Lower leg skin (tissue), 4 donors: Measurements from ENCODE around the gene ATP8A2. TPM values are rescaled to one million over a fixed set of nuclear protein-coding genes. Genes with fewer than 3 reads are reported as not detected.

Experiments used
- DNase-seq, 2 donors: peaks; one replicate each; pipeline ENCODE4 v3.0.0-alpha.2; 2019; ENCODE audit warnings: low spot score in 2 of 2
- H3K4me3 ChIP-seq: fragments of 200-600 bp; sonication (generic); 2 replicates; pipeline ENCODE4 v1.5.1; 2017; ENCODE audit warnings: mild to moderate bottlenecking, low read depth; ENCODE audit not compliant: poor library complexity, severe bottlenecking
- POLR2A ChIP-seq, 2 donors: fragments of 450-650 bp; IDR thresholded peaks; one replicate each; pipeline ENCODE4 v1.6.1; 2016 to 2017; ENCODE audit warnings: antibody characterized with exemption in 2 of 2, mild to moderate bottlenecking in 1 of 2, moderate library complexity in 1 of 2
- WGBS, 2 donors: methylation state at CpG; one replicate each; pipeline ENCODE4 v1.1.5; 2018; 5-methylcytosine and 5-hydroxymethylcytosine counted together
- intact Hi-C: fragments of 100-400 bp; cut with DNase I; formaldehyde crosslinking; loops from one replicate; pipeline ENCODE4 v1.15.0; 2023; ENCODE audit warnings: low total_unique reads
- total RNA-seq, 4 donors: library from RNA; depleted of rRNA; stranded (reverse); fragments of >200 nt; gene quantifications; one replicate each; pipeline ENCODE4 v1.1.0, GENCODE V29; 2016
- TF ChIP-seq, protein P1 (sequence below), 3 donors: fragments of 450-650 bp; IDR thresholded peaks; one replicate each; pipeline ENCODE4 v1.5.1; 2016; ENCODE audit warnings: antibody characterized with exemption in 3 of 3, mild to moderate bottlenecking in 3 of 3, moderate library complexity in 2 of 3

Gene ATP8A2
- total RNA-seq, 4 donors from 2014 or later, result 0.05 to 0.23 TPM; not detected in 2

DNA sequence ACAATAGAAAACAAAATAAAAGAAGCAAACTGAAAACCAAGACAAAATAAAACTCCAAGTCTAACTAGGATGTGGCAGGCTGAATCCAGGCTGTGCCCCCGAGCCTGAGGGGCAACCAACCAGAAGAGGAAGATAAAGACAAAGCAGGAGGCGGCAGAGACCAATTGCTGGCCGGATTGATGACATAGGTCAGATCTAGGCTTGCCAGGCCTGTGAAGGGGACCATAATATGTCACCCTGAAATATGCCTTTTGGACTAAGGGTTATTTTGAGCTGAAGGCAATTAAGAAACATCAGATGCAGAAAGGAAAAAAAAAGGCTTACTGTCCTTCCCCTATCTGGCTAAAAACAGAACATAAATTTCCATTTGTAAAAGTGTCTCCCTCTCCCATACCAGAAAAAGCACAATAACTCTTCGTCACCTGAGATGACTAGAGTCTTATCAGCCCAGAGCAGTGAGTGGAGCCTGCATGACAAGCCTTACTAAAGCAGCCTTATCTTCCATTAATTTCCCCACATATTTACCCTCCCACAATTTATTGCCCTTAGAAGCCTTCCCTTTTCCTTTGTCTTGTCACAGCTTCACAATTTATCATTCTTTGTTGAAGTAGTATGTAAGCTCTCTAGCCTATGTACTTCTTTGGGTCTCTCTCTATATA lies 22.8 kb downstream of the ATP8A2 start:
- intact Hi-C loops, result no loop called here
- TF ChIP-seq POLR2A (IDR thresholded peaks at IDR 0.05), result no peak
- TF ChIP-seq, protein P1, sequence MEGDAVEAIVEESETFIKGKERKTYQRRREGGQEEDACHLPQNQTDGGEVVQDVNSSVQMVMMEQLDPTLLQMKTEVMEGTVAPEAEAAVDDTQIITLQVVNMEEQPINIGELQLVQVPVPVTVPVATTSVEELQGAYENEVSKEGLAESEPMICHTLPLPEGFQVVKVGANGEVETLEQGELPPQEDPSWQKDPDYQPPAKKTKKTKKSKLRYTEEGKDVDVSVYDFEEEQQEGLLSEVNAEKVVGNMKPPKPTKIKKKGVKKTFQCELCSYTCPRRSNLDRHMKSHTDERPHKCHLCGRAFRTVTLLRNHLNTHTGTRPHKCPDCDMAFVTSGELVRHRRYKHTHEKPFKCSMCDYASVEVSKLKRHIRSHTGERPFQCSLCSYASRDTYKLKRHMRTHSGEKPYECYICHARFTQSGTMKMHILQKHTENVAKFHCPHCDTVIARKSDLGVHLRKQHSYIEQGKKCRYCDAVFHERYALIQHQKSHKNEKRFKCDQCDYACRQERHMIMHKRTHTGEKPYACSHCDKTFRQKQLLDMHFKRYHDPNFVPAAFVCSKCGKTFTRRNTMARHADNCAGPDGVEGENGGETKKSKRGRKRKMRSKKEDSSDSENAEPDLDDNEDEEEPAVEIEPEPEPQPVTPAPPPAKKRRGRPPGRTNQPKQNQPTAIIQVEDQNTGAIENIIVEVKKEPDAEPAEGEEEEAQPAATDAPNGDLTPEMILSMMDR (IDR thresholded peaks at IDR 0.05), result no peak
- 68 to 70% methylated on average over 4 of the region's 4 CpGs for WGBS, 2 donors
- no peak overlapping the region for H3K4me3 ChIP-seq
- DNase-seq, result no peak

GRCh38 chr13:25397763-25398162 lies 26.0 kb downstream of the ATP8A2 start:
- TF ChIP-seq, protein P1 (IDR thresholded peaks at IDR 0.05), result no peak
- TF ChIP-seq POLR2A (IDR thresholded peaks at IDR 0.05), result no peak
- no peak overlapping the region for H3K4me3 ChIP-seq
- intact Hi-C loops, result no loop called here
- WGBS, 2 donors, result 76 to 85% methylated on average over 1 of the region's 1 CpG
- DNase-seq, result no peak

- H3K4me3 ChIP-seq, result no peak overlapping the region
- intact Hi-C loops, result no loop called here
- DNase-seq, result no peak
- WGBS, 2 donors, result 49 to 70% methylated on average over 6 of the region's 6 CpGs
- TF ChIP-seq, protein P1 (IDR thresholded peaks at IDR 0.05), result no peak
- TF ChIP-seq POLR2A (IDR thresholded peaks at IDR 0.05), result no peak
Observed at GRCh38 chr13:25400925-25401324, 29.2 kb downstream of the ATP8A2 start.

DNA sequence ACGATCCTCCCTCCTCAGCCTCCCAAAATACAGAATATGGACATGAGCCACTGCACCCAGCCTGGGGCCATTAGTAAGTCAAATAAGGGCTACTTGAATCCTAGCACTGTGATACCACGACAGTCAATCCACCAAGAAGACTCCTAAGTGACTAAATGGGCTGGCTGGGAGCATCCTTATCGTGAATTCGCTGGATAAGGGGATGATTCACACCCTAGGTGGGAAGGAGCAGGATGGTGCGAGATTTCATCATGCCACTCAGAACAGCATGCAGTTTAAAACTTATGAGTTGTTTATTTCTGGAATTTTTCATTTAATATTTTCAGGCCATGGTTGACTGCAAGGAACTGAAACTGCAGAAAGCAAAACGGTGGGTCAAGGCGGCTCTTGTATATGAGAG lies 30.2 kb downstream of the ATP8A2 start:
- no peak overlapping the region for H3K4me3 ChIP-seq
- intact Hi-C loops, result no loop called here
- DNase-seq, result no peak
- TF ChIP-seq POLR2A (IDR thresholded peaks at IDR 0.05), result no peak
- TF ChIP-seq, protein P1 (IDR thresholded peaks at IDR 0.05), result no peak
- 78 to 89% methylated on average over 7 of the region's 7 CpGs for WGBS, 2 donors

DNA sequence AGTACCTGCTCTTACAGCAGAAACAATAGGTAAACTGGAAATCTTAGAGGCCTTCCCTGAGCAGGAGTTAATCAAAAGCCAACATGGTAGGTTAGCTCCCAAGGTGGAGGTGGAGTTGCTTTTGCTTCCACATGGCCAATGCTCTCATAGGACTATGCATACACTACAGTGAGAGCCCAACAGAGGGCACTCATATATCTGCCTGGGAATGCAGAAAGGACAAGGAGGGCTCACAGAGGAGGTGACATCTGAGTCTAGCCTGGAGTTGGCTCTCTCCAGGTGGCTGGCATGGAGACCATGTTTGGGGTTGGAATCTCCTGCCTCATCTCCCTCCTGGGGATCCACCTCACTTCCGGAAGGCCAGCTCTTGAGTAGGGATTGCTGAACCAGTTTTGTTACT lies 34.6 kb downstream of the ATP8A2 start:
- no peak for DNase-seq
- no peak overlapping the region for H3K4me3 ChIP-seq
- TF ChIP-seq, protein P1 (IDR thresholded peaks at IDR 0.05), result no peak
- TF ChIP-seq POLR2A (IDR thresholded peaks at IDR 0.05), result no peak
- intact Hi-C loops, result no loop called here
- WGBS, 2 donors, result 73 to 75% methylated on average over 1 of the region's 1 CpG

- no peak for DNase-seq
- TF ChIP-seq, protein P1 (IDR thresholded peaks at IDR 0.05), result no peak
- no peak for TF ChIP-seq POLR2A (IDR thresholded peaks at IDR 0.05)
- H3K4me3 ChIP-seq, result no peak overlapping the region
- 84 to 88% methylated on average over 5 of the region's 5 CpGs for WGBS, 2 donors
- intact Hi-C loops, result no loop called here
Observed at GRCh38 chr13:25409938-25410337, 38.2 kb downstream of the ATP8A2 start.
